ENCODE data around the gene XCR1. TPM values are rescaled to one million over a fixed set of nuclear protein-coding genes. Genes with fewer than 3 reads are reported as not detected.

The XCR1 gene
- total RNA-seq, 1 experiment from 2014 or later: not detected

DNA sequence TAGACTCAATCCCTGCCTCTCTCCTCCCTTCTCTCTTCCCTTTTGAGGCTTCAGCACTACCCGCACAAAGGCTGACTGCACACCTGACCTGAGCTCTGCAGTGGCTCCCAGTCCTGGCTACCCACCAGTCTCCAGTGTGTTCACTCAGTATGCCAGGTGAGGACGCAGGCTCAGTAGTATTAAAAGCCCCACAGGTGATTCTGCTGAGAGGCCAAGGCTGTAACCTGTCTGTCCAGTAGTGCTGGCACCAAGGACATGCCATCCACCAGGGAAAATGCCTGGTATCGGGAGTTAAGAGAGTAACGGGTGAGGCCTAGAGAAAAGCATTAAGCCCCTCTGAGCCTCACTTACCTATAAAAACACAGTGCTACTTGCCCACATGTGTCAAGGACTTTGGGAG, 52.6 kb downstream of the XCR1 start:
- in situ Hi-C loops (cut with HindIII; ENCODE audit: low pct_unique_long_range_greater_than_20kb, low sequenced_read_pairs): no loop called here
- DNase-seq (ENCODE audit: low read depth): no peak

DNA sequence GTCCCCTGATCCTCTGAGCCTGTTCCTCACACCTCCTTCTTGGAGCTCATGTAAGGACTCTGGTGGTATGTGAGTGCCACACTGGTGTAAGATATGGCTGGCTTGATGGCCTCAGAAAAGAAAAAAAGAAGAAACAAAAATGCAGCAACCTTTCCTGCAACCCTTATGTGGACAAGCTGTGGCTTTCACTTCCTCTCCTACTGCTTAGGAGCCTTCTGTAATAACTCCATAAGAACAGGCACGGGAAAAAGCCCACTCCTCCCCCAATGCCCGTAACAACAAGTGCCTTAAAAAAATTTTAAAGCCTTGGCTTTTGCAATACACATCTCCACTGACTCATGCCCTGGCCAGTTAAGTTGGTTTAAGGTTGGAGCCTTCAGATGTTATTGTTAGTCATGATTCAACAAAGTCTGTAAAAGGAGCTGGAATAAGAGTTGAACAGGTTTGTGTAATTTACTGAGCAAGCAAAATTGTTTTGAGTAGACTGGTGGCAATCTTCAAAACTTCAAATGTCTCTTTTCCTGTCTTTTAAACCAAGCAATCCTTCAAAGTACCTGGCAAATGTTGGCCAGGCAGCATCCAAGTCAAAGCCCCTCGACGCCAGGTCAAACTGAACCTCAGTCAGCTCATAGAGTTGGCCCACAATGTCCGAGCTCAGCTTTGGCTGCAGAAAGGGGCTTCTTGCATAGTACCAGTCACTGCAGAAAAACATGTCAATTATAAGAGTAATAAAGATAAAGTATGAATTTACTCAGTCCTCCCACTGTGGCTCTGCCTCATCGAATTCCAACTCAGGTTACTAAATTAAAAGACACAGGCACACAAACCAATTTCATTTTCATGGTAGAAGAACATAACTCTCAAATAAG, 54.5 kb downstream of the XCR1 start:
- in situ Hi-C loops (cut with HindIII; ENCODE audit: low pct_unique_long_range_greater_than_20kb, low sequenced_read_pairs): no loop called here

DNA sequence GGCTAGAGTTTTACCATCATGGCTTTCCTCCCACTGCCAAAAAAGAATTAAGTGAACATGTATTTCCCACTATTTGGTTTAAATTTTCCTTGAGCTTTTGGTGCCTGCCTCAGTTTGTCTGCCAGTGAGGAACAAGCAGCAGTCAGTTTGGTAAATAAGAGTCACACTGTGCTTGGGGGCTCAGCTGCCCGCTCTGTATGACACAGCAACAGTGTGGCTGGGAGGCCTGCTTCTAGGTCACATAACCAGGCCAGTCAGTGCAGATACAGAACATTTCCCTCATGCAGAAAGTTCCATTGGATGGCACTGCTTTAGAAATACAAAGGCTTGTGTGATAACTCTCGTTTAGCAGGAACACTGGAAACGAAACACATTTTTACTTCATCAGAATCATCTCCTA, 57.3 kb downstream of the XCR1 start:
- no peak for DNase-seq (ENCODE audit: low read depth)
- in situ Hi-C loops (cut with HindIII; ENCODE audit: low pct_unique_long_range_greater_than_20kb, low sequenced_read_pairs): no loop called here

More for the DNA sequence above, 54.5 kb downstream of the XCR1 start:
- DNase-seq (ENCODE audit: low read depth): peak; percentile 46

DNA sequence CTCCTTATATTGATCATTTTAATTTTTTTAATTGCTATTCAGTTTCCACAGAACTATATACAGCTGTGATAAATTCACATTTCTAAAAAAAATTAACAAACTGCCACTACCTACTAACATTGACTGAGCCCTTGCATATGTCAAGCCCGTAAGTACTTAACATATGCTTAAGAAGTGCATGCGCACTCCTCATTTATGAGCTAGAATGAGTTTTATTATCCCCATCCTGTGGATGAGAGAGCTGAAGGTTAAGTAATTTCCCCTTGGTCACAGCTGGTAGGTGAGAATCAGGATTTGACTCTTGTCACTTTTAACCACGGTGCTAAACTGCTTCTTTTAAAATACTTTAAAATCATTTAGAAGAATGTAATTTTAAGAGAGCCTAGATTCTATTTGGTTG, 58.2 kb downstream of the XCR1 start:
- in situ Hi-C loops (cut with HindIII; ENCODE audit: low pct_unique_long_range_greater_than_20kb, low sequenced_read_pairs): no loop called here
- no peak for DNase-seq (ENCODE audit: low read depth)

GRCh38 chr3:45968706-45969105, 58.6 kb downstream of the XCR1 start:
- in situ Hi-C loops (cut with HindIII; ENCODE audit: low pct_unique_long_range_greater_than_20kb, low sequenced_read_pairs): no loop called here

GRCh38 chr3:45968149-45968548, 59.1 kb downstream of the XCR1 start:
- in situ Hi-C loops (cut with HindIII; ENCODE audit: low pct_unique_long_range_greater_than_20kb, low sequenced_read_pairs): no loop called here
- DNase-seq (ENCODE audit: low read depth): no peak

More at GRCh38 chr3:45968706-45969105, 58.6 kb downstream of the XCR1 start:
- no peak for DNase-seq (ENCODE audit: low read depth)

GRCh38 chr3:45967724-45968123, 59.6 kb downstream of the XCR1 start:
- no peak for DNase-seq (ENCODE audit: low read depth)
- in situ Hi-C loops (cut with HindIII; ENCODE audit: low pct_unique_long_range_greater_than_20kb, low sequenced_read_pairs): no loop called here

Other genes starting within 250 kb of the XCR1 start
- 0.10 and 0.26 TPM in 2 replicates for gene SLC6A20, start 230.9 kb downstream of the XCR1 start, total RNA-seq (2014; rRNA removed; shearing (Covaris generic); ENCODE audit: low replicate concordance)
- gene LZTFL1, start 185.4 kb downstream of the XCR1 start, total RNA-seq (2014; rRNA removed; shearing (Covaris generic); ENCODE audit: low replicate concordance): 39.5 and 48.5 TPM in 2 replicates
- 0.81 TPM in 1 of 2 replicates, not detected in the other for gene CCR9, start 140.9 kb downstream of the XCR1 start, total RNA-seq (2014; rRNA removed; shearing (Covaris generic); ENCODE audit: low replicate concordance)
- not detected in 2 replicates for gene CXCR6, start 84.0 kb downstream of the XCR1 start, total RNA-seq (2014; rRNA removed; shearing (Covaris generic); ENCODE audit: low replicate concordance)
- 12.0 and 23.6 TPM in 2 replicates for gene FYCO1, start 31.7 kb downstream of the XCR1 start, total RNA-seq (2014; rRNA removed; shearing (Covaris generic); ENCODE audit: low replicate concordance)
- gene CCR1, start 180.8 kb upstream of the XCR1 start, total RNA-seq (2014; rRNA removed; shearing (Covaris generic); ENCODE audit: low replicate concordance): not detected in 2 replicates
- gene CCR3, start 215.0 kb upstream of the XCR1 start, total RNA-seq (2014; rRNA removed; shearing (Covaris generic); ENCODE audit: low replicate concordance): not detected in 2 replicates

Measured in Caki2 (cell line).